ENCODE results near the gene IL1R2.

IL1R2 gene

GRCh38 chr2:101991721-101992145 lies at the start of gene IL1R2:
Gene IL1R2 (plus strand): TSS chr2:101991960. CDS start chr2:102008576, 16,616 bp downstream.
- no peak for DNase-seq (ENCODE audit: low spot score)

- DNase-seq (ENCODE audit: low spot score), result no peak
Measured at GRCh38 chr2:101942851-101943250, 48.9 kb upstream of the IL1R2 start.

GRCh38 chr2:101946372-101947039 lies 45.3 kb upstream of the IL1R2 start:
- no peak for DNase-seq (ENCODE audit: low spot score)

DNA sequence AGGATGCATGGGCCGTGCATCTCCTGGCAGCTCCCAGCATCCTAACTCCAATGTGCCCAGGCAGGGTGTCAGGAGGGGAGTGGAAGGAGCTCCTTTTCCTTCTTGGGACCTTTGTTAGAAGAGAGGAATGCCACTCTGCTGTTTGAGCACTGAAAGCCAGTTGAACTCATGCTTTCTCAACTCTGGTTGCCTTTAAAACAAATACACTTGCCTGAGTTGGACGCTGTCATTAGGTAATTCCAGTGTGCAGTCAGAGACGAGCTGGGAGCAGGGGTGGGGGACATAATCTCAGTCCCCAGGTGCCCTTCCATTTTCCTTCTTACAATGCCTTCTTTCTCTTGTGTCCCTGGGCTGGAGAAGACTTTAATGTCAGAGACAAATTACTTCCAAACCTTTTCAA lies 44.4 kb upstream of the IL1R2 start:
- DNase-seq (ENCODE audit: low spot score), result no peak

- no peak for DNase-seq (ENCODE audit: low spot score)
Measured at GRCh38 chr2:101948625-101949155, 43.1 kb upstream of the IL1R2 start.

DNA sequence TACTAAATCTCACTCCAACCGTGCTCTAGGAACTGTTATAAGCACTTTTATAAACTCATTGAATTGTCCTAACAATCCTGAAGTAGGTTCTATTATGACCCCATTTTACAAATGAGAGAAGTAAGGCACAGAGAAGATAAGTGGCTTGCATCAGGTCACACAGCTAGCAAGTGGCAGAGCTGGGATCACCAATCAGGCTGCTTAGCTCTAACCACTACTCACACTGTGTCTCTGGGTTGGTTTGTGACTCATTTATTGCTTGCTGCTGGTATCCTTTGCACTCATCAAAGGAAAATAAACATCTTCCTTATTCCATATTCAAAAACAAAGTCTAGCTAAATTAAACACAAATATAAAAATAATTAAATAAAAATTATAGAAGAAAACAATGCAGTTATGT lies 42.5 kb upstream of the IL1R2 start:
- DNase-seq (ENCODE audit: low spot score), result no peak

GRCh38 chr2:101951296-101951695 lies 40.5 kb upstream of the IL1R2 start:
- DNase-seq (ENCODE audit: low spot score), result no peak

DNA sequence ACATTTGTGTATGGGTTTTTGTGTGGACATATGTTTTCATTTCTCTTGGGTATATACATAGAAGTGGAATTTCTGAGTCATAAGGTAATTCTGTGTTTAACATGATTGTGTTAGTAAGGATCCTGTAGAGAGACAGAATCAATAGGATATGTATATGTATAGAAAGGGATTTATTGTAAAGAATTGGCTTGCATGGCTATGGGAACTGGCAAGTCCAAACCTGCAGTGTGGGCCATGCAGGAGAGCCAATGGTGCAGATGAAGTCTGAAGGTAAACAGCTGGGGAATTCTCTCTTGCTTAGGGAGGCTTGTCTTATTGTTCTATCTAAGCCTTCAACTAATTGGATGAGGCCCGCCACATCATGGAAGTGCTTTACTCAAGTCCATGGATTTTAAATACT lies 39.2 kb upstream of the IL1R2 start:
- DNase-seq (ENCODE audit: low spot score), result no peak

- no peak for DNase-seq (ENCODE audit: low spot score)
Measured at GRCh38 chr2:101956465-101957438, 35.0 kb upstream of the IL1R2 start.

DNA sequence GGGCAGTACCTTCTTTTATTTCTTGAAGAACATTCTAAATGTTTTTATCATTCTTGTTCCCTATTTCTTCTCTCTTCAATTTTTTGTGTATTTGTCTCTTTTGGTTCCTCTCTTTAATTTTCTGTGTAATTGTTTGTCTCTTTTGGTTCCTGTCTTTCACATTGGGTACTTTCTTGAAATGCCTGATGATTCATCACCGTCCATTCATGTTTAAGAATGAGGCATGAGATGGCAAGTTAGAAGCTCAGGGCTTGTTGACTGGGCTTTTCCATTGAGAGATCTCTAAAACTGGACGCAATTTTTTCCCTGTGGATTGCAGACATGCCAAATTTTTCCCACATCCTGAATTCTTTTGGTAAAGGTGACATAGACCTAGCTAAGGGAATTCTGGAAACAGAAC lies 33.7 kb upstream of the IL1R2 start:
- DNase-seq (ENCODE audit: low spot score), result no peak

DNA sequence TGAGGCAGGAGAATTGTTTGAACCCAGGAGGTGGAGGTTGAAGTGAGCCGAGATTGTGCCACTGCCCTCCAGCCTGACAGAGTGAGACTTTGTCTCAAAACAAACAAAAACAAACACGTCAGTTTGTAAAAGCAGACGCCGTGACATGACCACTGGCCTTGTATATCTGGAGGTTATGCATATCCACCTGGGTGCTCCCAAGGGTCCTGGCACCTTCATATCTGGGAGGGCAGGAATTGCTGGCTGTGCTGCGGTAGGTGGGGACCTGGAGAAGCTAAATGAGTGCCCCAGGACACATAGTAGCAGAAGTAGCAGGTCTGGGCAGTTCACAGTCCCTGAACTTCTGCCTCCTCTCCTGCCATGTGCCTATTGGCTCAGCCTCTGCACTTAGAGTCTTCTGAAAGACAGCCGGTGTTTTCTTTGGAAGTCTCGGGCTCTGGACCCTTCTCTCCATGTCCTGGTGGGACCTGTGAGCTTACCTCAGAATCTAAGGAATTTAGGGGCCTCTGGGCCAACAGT lies 30.9 kb upstream of the IL1R2 start:
- no peak for DNase-seq (ENCODE audit: low spot score)

DNA sequence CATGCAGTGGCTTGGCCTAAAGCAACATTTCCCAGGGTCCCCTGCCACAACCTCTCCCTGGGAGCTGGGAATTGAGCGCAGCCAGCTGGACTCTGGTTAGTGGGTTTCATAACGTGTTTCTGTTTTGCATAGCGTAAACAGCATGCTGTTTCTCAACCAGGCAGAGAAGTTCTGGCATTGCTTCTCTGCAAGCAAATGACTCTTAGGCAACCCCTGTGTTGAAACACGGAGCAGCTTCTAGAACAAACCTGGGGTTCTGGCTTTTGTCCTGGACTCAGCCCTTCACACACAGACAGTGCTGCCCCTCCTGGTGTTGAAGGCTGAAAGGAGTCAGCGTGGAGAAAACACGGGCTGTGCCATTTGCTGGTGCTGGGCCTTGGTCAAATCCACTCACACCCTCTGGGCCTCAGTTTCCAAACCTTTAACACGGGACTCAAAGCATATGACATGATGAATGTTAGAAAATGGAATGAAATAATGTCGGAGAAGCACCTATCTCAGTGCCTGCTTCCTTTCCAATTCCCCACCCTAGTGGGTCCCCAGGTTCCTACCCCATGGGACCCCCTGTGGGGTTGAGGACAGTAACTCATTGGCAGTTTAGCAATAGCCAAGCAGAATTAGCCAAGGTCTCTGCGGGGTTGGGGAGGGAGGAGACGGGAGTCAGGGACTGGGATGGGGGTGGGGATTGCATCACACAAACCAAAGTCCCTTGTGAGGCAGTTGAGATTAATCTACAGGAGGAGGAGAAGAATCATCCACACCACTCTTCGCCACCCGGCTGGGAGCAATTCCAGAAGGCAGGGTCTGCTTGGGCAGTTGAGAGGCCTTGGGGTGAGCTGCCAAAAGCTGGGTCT lies 30.2 kb upstream of the IL1R2 start:
- DNase-seq (ENCODE audit: low spot score), result no peak

GRCh38 chr2:101962309-101962708 lies 29.5 kb upstream of the IL1R2 start:
- no peak for DNase-seq (ENCODE audit: low spot score)

DNA sequence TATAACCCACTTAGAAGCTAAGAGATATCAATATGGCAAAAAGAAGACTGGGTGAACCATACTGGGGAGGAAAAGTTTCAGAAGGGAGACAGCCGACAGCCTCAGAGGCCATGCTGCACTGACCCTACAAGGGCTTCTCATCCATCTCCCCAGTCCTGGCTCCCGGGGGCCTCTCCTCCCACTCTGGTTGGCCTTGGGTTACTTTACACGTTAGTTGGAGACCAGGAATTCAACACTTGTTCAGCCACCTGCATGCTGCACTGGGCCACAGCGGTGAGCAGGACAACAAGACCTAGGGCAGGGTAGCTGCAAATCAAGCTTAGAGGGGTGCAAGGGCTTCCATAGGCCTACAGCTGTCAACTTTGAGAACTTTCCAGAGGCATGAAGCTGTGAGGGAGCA lies 28.6 kb upstream of the IL1R2 start:
- DNase-seq (ENCODE audit: low spot score), result no peak

- no peak for DNase-seq (ENCODE audit: low spot score)
Measured at GRCh38 chr2:101967826-101968513, 23.8 kb upstream of the IL1R2 start.

DNA sequence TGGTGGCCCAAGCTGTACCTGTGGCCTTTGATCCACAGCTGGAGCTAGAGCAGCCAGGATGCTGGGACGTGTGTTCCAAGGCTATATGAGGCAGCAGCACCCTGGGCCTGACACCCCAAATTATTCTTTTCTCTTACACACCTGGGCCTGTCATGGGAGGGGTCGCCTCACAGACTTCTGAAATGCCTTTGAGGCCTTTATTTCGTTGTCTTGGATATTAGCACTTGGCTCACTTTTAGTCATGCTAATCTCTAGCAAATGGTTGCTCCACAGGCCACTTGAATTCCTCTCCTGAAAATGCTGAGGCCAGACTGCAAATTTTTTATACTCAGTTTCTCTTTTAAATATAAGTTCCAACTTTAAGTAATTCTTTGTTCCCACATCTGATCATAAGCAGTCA lies 22.0 kb upstream of the IL1R2 start:
- DNase-seq (ENCODE audit: low spot score), result no peak

DNA sequence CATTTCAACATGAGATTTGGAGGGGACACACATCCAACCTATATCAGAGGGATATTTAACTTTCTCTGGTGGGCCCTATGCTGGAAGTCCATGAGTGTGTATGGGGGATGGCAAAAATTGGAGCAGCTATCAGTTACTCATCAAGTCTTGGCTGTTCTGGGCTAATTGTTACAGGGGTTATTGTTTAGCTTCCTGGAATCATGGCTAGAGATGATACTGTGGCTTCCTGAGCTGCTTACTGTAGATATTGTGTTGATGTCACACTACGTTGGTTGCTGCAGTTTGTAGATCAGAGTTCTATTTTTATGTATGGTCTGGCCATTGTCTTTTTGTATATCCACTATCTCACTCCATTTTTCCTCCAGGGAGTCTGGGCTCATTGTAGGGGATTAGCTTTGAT lies 20.9 kb upstream of the IL1R2 start:
- no peak for DNase-seq (ENCODE audit: low spot score)

- DNase-seq (ENCODE audit: low spot score), result no peak
Measured at GRCh38 chr2:101971836-101972235, 19.9 kb upstream of the IL1R2 start.

DNA sequence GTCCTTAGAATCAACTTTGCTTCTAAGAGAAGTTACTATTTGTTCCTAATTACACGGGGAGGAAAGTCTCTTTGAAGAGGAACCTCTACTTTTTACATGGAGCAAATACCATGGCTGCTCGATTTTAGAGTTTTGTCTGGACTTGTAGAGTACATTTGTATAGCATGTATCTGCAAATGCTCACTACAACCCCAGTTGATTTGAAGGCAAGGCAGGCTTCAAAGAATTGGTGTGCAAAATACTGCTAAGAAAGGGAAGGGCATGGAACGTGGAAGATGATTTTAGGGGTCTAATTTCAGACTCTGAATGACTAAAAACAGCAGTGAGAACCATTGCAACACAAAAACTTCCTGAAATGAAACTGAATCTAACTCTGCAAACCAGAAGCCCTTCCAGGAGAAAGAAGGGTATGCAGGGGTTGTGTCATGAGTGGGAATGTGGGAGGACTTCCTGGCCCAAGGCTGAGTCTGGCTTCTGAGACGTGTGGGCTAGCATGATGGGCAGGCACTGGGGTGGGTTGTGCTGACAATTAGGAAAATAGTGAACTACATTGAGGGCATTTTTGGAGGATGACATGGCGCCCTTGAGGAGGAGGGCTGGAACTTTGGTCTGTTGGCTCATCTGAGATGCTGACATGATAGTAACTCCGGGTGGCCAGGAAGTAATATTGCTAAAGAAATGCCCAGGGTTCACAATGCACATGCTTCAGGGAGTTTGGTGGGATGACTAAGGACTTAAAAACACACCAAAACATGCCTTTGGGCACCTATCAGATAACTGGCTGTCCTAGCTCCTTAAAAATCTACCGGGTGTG lies 18.9 kb upstream of the IL1R2 start:
- no peak for DNase-seq (ENCODE audit: low spot score)

DNA sequence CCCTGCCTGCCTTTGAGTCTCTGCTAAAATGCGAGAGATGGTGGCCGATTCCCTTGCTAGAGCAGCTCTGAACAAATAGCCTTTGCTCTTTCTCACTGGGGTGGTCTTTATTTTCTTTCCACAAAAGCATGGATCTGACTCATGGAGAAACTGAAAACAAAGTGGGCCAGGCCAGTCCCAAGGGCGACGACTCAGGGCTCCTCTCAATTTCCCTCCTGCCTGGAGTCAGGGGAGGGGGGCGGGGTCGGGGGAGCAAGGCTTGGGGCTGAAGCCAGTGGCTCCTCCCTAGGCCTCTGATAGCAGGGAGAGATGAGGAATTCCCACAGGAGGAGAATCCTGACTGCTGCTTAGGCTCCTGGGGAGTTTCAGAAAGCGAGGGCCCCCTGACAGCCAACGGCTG lies 17.1 kb upstream of the IL1R2 start:
- no peak for DNase-seq (ENCODE audit: low spot score)

Measured in RKO (cell line).